SKM-1 treated with dmso at 0.1 percent for 144 hours (cell line): Measurements from ENCODE around the gene ZBTB20.

Experiments used
- DNase-seq: peaks from one replicate; lab custom pipeline; 2025; ENCODE audit not compliant: unreplicated experiment; lab: John Stamatoyannopoulos, UW

ZBTB20 gene

DNA sequence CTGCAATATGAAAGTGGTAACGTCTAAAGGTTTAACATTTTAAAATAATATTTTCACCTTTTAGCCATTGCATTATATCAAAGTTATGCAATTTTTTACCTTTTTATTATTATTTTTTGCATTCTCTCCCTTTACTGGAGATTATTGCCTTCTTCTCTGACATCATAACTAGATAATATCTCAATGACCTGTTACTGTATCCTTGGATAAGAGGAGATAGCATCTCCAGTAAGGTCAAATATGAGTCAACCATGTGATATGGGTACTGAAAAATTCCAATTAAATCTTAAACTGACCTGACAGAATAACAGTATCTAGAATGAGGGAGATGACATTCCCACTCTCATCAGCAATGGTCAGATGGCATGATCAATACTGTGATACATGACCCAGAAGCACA lies 108.3 kb downstream of the ZBTB20 start:
- DNase-seq, result no peak

DNA sequence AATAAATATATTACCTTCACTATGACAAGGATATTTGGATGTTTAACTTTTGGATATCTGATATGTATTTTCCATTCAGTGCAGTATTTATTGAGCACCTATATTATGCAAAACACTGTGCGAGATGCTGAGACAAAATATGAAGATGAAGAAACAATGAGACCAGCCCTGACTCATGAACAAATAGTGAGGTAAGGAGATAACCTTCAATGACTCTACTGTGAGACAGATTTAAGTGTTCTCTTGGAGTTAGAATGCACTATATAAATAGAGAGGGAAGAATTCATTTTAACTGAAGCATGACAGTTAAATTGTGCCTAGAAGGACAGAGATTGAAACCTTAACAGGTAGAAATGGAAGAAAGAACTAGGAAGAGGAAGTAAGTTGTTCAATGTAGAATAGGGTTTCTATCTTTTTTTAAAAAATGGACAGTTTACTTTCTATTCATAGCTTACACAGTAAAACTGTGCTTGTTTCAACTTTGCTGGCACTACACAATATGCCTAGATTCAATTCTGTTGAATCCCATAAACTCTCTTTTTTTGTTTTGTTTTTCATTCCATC lies 124.2 kb downstream of the ZBTB20 start:
- no peak for DNase-seq

DNA sequence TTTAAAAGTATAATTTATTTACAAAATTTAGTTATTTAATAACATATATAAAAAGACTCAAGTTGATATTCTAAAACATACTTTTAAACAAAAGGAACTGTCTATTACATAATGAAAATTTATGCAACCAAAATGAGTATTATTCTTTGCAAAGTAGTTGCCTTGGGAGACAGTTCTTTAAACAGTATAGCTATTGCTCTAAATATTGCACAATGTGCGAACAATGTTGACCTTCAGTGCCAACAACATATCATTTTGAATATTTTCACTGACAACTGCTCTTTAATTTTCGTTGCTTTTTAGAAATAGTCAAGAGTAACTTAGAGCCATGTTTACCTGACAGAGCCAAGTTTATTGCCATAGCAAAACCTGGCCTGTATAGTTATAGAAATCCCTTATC lies 124.9 kb downstream of the ZBTB20 start:
- no peak for DNase-seq

DNA sequence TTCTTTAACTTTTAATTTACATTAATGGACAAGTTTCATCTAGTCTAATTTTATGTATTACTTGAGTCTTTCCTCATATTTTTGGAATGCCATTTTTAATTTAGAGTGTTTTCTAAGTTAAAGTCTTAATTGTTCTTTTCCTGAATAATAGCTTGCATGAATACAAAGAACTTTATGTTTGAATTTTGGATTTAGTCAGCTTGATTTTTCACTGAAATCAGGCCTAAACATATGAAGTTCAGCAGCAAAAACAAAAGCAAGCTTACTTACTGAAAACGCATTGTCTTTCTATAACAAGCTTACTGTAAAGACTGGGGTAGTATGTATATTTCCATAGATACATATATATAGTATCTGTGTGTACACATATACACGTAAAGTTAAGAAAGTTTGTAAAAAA lies 126.0 kb downstream of the ZBTB20 start:
- DNase-seq, result no peak

DNA sequence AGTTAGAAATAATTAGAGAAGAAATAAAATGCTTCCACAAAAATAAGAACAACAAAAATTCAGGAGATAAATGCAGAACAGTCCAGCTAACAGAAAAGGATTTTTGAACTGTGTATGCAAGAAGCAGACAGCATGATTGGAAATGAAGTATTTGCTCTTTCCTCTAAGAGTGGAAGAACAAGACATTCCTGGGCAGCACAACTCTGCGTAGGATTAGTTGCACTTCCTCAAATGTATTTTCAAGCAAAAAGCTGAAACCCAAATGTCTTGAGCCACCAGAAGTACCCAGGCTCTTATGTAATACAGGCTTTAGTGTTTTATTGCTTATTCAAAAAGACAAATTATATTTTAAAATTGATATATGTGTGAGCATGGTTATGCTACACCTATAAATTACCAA lies 127.2 kb downstream of the ZBTB20 start:
- peak; percentile 37 for DNase-seq

DNA sequence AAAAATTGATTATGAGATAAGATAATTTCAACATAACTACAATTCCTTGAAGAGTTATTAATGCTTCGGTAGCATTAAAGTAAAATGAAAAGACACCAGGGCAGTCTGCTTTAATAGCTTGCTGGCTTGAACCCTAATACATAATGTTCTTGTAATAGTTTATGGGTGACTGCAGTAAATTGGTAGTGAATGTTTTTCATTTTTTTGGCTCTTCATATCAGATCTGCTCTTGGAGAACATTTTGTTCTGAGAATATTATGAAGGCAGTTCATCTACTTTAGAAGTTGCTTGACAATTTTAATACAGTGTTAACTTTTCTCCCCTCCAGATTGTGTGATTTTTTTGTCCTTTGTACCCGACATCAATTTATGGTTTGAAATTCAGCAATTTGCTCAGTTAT lies 128.4 kb downstream of the ZBTB20 start:
- no peak for DNase-seq

DNA sequence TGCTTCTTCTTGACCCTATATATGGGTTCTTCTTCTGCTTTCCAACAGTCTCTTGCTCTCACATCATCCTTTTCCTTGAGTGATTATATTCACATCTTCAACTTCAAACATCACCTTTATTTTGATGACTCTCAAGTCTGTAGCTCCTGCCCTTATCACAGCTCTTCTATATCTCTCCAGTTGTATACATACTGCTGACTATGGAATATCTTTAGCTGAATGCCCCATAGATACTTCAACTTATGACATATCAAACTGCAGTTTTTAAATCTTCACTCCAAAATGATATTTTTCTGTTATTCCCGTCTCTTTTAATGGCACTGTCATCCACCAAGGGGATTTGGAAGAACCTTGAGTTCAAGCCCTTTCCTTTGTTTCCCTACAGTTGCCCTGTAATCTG lies 139.1 kb downstream of the ZBTB20 start:
- DNase-seq, result no peak

DNA sequence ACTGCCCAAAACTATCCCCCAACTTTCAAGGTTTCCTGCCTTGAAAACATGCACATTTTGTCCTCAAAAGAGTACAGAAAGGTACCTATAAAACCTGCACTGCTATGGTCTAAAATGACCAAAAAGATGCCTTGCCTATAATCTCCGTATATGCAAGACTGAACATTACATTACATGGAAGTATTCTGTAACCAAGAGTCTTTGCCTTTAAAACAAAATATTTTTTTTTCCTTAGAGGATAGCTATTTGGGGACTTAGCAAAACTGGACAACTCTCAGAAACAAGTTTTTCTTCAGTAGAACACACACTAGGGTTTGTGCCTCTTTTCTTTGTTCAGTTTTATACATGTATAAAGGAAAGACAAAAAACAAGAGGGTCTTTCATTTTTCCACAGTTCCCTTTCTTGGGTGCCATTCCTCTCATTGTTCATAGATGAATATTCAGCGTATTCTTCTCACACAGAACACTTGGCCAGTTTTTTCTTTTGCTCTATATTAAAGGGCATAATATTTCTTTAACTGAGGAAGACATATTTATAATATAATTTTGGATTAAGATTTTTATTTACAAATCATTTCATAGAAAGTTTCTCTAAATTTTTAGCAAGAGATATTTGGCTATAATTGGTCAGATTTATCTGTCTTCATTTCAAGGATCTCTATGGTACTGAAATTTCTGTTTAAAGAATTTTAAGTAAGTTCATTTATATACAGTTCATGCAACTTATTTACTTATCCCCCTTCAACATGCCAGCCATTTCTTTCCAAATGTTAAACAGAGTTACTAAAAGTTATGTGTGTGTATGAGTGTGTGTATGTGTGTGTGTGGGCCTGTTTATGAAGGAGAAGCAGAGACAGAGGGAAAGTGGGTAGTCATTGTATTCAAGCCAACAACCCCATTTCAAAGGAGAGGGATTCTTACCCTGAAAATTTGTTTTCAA lies 142.6 kb downstream of the ZBTB20 start:
- DNase-seq, result no peak

DNA sequence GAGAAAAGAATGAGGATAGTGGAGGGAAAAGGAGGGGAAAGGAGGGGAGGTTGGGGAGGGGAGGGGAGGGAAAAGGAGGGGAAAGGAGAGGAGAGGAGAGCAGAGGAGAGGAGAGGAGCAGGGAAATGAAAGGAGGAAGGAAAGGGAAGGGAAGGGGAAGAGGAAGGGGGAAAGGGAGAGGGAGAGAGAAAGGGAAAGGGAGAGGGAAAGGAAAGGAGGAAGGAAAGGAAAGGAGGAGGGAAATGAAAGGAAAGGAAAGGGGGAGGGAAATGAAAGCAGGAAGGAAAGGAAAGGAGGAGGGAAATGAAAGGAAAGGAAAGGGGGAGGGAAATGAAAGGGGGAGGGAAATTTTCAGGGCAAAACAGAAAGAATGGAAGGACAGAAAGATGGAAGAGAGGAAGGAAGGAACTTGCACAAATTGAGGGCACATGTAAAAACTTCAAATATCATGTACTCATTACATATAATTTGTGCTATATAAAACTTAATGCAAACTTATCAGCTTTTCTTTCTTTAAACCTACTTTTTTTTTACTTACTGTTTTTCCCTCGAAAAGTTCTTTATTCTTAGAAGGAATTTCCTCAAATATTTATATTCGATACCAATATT lies 148.0 kb downstream of the ZBTB20 start:
- DNase-seq, result no peak

DNA sequence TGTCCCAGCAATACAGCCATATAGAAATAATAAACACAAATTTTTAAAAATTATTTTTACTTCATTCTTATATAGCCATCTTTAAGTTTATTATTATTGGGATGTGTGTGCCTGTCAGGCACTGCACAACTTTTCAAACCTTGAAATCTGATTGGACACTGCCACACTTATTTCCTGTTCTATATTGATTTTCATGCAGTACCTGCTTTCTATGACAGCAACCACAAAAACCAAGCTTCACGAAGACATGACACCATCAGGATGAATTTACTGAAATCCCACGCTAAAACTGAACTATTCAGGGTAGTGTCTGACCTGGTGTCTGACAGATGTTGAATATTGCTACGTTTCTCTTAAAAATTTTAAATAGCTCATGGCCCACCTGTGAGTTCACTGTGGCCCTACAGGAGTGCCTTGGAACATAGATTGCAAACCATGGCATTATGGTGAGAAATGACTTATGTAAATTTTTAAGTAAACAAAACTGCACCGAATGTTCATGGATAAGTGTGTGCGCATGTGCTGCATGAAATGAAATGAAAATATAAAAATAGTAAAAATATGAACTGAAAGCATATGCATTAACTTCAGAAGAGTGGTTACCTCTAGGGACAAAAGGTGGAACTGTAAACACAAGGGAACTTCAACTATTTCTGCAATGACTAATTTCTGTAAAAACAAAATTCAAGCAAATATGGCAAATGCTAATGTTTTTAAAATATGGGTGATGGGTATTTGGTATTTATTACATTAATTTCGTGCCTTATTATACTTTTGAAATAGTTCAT lies 152.3 kb downstream of the ZBTB20 start:
- DNase-seq, result no peak

DNA sequence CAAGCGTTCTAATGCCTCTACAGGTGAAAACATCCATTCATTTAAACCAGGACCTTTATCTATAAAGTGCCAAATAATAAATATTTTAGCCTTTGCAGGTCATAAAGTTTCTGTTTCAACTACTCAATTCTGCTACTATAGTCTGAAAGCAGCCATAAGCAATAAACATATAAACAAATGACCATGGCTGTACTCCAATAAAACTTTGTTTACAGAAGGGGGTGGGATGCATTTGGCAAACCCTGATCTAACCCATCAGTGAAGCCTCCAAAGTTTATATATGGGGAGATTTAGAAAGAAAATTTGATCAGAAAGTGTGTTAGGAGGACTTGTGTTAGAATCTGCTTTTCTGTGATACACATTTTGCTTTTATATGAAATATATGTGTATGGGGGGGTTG lies 161.3 kb downstream of the ZBTB20 start:
- no peak for DNase-seq

DNA sequence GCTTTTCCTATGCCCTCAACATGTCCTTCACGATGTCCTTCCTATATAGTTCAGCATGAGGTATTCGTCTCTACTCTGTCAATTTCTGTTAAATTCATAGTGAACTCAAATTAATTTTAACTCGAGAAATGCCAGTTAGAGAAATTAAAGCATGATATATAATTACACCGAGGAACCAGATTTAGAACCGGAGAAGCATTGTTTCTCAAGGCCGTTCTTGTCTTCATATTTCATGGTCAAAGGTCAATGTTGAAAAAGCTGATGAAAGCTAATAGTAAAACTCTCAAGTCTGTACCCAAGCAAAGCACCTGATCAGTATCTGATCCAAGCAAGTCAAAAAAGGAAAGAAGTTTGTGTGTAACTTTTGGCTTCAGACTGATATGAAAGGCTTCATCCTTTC lies 163.8 kb downstream of the ZBTB20 start:
- no peak for DNase-seq

DNA sequence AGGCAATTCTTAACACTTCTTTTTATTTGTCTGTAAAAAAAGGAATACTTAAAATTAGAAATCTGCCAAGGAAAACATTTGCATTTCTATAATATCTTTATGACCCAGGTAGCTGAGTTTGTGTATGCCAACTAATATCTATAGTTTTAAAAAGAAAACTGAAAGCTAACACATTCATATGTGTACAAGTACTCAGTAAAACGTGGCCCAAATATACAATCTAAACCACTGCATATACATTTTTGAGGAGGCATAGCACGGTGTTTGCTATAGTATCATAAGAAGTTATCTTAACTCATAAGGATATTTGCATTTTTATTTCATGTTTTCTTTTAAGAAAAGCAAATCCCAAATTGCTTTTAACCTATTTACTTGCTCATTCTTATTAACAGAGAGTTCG lies 172.7 kb downstream of the ZBTB20 start:
- DNase-seq, result no peak

DNA sequence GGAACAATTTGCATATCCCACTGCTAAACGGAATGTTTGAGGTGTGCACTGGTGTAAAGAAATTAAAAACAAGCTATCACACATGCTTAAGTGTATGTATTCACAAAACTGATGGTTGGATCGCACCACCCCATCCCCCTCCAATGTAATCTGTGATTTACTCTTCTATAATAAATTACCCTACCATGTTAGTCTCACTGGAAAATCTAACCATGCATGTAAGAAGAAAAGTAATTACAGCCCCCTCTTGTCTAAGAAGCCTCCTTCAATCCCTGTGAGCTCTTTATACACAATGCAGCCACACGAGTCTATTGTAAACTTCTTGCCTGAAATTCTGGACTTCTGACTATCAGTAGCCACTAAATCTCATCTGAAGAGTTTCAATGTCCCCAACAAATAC lies 173.6 kb downstream of the ZBTB20 start:
- no peak for DNase-seq

DNA sequence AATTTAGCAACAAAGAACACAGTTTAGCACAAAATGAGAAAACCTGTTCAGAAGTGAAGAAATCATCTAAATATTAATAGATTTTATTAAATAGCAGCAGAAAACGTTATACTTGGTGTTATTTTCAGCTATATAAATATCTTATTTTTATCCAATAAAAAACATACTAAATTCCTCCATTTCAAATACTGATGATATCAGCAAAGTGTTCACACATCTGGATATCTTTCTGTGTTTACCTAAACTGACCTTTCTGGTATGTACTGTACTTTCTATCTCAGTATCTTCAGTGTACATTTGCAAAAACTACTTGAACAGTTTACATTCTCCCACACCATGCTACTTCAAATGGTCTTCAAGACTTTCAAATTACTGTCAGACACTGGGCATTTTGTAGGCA lies 179.9 kb downstream of the ZBTB20 start:
- DNase-seq, result no peak

DNA sequence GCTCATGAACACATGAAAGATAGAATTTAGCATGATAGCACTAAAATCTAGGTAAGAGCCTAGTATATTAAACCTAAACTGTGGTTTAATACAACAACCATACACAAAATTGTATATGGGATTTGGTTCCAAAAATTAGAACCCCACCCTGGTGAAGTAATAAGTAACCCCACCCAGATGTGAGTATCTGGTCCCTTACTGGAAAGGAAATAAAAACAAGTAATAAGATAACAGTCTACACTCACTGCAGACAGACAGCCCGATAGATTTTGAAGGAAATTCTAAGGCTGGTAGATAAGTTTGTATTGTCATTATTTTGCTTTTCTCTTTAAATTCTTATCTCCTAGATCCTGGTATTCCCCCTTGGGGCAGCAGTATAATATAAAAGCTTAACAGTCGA lies 184.9 kb downstream of the ZBTB20 start:
- DNase-seq, result no peak

DNA sequence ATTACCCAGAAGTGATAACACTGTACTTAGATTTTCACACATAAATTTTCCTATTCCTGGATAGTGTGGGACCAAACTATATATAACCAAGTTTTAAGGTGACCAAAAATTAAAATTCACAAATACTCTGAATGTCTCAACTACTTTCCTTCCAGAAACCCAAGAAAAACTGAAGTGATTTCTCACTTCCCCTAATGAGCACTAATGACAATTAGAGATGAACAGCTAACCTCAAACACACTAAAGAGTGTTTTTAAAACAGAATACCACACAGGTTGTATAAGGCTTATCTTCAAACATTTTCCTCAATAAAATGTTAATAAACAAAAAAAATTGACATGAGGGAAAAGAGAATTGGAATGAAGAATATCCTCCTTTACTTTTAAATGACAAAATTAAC lies 188.2 kb downstream of the ZBTB20 start:
- DNase-seq, result no peak

DNA sequence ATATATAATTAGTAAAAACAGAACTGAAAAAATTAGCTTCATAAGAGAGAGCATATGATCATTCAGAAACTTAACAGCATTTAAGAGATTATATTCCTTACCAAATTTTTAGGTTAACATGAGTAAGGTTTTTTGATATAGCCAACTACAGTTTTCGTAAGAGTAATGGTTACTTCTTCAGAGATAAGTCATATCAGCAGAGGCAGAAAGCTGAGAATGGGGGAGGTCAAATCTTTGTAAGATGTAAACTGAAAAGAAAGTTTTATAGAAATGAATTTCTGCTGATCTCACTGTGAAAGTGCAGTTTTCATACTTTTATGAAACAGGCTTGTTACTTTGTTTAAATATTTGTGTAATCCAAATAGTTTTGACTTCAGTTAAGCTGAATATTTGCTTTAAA lies 193.3 kb downstream of the ZBTB20 start:
- DNase-seq, result no peak

DNA sequence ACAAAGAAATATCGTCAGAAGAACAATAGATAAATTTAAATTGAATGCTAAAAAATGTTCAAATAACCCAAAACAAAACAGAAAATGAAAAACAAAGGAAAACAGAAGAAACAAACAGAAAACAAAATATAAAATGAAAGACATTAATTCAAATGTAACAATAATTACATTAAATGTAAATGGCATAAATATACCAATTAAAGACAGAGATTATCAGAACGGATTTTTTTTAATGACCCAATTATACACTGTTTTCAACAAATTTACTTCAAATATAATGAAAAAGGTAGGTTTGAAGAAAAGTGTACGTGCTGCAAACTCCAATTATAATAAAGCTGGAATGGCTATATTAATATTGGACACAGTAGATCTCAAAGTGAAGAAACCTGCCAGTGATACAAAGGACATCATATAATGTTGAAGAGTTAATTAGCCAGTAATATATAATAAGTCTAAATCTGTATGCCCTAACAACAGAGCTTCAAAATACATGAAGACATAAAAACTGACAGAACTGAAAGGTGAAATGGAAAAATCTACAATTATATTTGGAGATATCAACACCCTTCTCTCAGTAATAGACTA lies 193.8 kb downstream of the ZBTB20 start:
- no peak for DNase-seq

DNA sequence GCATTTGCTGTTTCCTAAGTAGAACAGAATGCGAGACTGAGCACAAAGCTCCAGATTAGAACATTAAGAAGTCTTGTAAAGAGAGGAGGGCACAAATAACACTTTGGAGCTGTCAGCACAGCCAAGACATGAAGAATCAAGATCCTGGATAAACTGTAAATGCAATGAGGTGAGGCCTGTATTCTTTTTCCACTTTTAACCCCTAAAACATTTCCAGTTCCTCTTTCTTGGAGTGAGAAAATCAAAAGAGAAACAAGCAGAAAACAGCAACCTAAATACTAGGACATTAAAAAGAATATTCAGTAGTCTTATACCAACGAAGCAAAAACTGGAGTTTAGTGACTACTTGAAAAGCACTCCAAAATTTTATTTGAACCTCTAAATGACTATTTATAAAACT lies 204.3 kb downstream of the ZBTB20 start:
- no peak for DNase-seq

DNA sequence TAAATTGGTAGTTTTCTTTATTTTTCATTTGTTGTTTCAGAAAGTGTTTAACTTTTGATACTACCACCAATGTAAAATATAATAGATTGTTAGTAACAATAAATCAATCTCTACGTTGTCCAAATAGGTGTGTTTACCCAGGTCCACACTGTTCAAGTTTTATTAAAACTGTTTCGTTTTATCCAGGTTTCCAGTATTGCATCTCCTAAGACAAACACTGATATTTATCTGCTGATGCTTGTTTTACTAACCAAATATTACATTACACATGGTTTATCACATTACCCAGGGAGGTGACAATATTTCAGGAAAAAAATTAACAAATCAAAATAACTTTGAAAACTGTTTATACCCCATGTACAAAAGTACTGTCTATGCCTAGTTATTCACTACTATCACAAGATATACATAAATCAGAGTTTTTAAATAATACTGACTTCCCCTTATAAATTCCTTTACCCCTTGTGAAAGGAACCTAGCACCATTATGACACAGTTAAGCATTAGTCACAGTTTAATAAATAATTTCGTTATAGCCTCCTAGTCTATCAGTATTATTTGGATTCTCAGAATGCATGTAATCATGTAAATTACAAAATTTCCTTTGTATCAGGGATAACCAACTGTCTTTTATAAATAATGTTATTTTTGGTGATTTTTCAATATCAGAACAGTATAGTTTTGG lies 205.3 kb downstream of the ZBTB20 start:
- no peak for DNase-seq
